SU-DHL-6 (cell line): ENCODE data around the gene GRID2.
"Not testable (repeated sequence)": the region's sequence is repeated elsewhere in the genome, so short reads cannot be mapped to it uniquely, and the experiment has no call there.

ENCODE experiments used
- H2AFZ ChIP-seq: fragments of 200-600 bp; sonication (generic); 2 replicates; pipeline ENCODE4 v1.6.1; 2014; ENCODE audit warnings: low read depth, mild to moderate bottlenecking, moderate library complexity, mixed read lengths, antibody characterized with exemption, low read length; ENCODE audit not compliant: severe bottlenecking
- H3F3A ChIP-seq: fragments of 200-600 bp; shearing (Covaris generic); 2 replicates; pipeline ENCODE4 v1.6.0; 2016; ENCODE audit warnings: antibody characterized with exemption, mild to moderate bottlenecking; ENCODE audit not compliant: insufficient read depth
- H3K27ac ChIP-seq: fragments of 200-600 bp; sonication (generic); 2 replicates; pipeline ENCODE4 v1.5.1; 2016; ENCODE audit warnings: low read depth, mild to moderate bottlenecking, low read length, moderate library complexity, mixed read lengths
- H3K27me3 ChIP-seq: fragments of 200-600 bp; sonication (generic), shearing (Covaris generic); 2 replicates; pipeline ENCODE4 v1.6.0; 2014; ENCODE audit warnings: mild to moderate bottlenecking, low read length
- H3K36me3 ChIP-seq: fragments of 200-600 bp; sonication (generic); 2 replicates; pipeline ENCODE4 v1.6.1; 2014; ENCODE audit warnings: mild to moderate bottlenecking, low read length, mixed read lengths
- H3K4me2 ChIP-seq: fragments of 300-600, 200-600 bp; shearing (Covaris generic), sonication (generic); 2 replicates; pipeline ENCODE4 v1.6.0; 2014; ENCODE audit warnings: low read length, low read depth, mild to moderate bottlenecking; ENCODE audit not compliant: poor library complexity, severe bottlenecking
- H3K4me3 ChIP-seq: fragments of 200-600 bp; sonication (generic); 2 replicates; pipeline ENCODE4 v1.5.1; 2014; ENCODE audit warnings: antibody characterized with exemption, low read length, mild to moderate bottlenecking, mixed read lengths; ENCODE audit not compliant: insufficient read depth, poor library complexity, severe bottlenecking
- H3K79me2 ChIP-seq: fragments of 200-600 bp; sonication (generic); 2 replicates; pipeline ENCODE4 v1.6.1; 2014; ENCODE audit warnings: mild to moderate bottlenecking, low read length, moderate library complexity; ENCODE audit not compliant: insufficient read depth
- H3K9ac ChIP-seq: fragments of 200-600 bp; sonication (generic); 2 replicates; pipeline ENCODE4 v1.7.0; 2014; ENCODE audit warnings: mild to moderate bottlenecking, low read length
- H3K9me2 ChIP-seq: fragments of 200-600 bp; sonication (generic); replicated peaks from 2 replicates; pipeline ENCODE4 v1.6.1; 2014; ENCODE audit warnings: low read length; ENCODE audit not compliant: insufficient read depth
- H3K9me3 ChIP-seq: fragments of 200-600 bp; sonication (generic); 2 replicates; pipeline ENCODE4 v1.6.1; 2014; ENCODE audit warnings: low read length, mixed read lengths; ENCODE audit not compliant: insufficient read depth
- H4K20me1 ChIP-seq: fragments of 200-600 bp; sonication (generic); 2 replicates; pipeline ENCODE4 v1.6.1; 2014; ENCODE audit warnings: low read depth, mild to moderate bottlenecking, antibody characterized with exemption, low read length, moderate library complexity, mixed read lengths
- EZH2phosphoT487 ChIP-seq: fragments of 200-600 bp; sonication (generic), shearing (Covaris generic); conservative IDR thresholded peaks from 2 replicates; pipeline ENCODE4 v1.6.1; 2018; ENCODE audit warnings: mild to moderate bottlenecking, antibody characterized with exemption, low read length, moderate library complexity, mixed read lengths
- TF ChIP-seq, protein P1 (sequence below): fragments of 200-600 bp; sonication (generic); IDR thresholded peaks from one replicate; pipeline ENCODE4 v1.5.1; 2017; ENCODE audit warnings: antibody characterized with exemption, mild to moderate bottlenecking, low read length, moderate library complexity; ENCODE audit not compliant: insufficient read depth, poor library complexity, severe bottlenecking

The GRID2 gene

DNA sequence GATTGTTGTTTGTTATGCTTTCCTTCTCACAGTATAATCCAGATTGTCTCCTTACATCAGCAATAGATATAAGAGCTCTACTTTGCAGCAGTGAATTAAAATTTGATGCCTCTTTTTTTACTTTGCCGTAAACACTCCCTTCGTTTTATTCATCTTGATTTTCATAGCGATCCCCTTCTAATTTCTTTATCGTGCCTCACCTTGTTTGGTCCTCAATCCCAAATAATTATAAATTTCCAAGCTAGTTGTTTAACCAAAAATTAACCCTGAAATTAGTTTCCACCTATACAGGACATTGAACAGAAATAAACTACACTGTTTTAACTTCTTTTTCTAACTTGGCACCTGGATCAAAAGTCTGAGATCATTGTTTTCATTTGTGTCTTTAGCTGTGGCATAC is 35.1 kb upstream of the GRID2 start:
- Histone ChIP-seq H4K20me1 (no peaks in the 10 kb centered on the region), H3K27ac (no peak overlapping the region), H3K27me3 (no peaks in the 10 kb centered on the region), H3K9me3 (no peaks in the 10 kb centered on the region), H3K9ac (no peak overlapping the region), H3K36me3 (no peaks in the 10 kb centered on the region), H3K79me2 (no peaks in the 10 kb centered on the region), H3K4me2 (no peak overlapping the region), H3K9me2 (no peaks in the 10 kb centered on the region), H3K4me3 (no peak overlapping the region), H3F3A (no peaks in the 10 kb centered on the region), H2AFZ (no peak overlapping the region)
- TF ChIP-seq, protein P1, sequence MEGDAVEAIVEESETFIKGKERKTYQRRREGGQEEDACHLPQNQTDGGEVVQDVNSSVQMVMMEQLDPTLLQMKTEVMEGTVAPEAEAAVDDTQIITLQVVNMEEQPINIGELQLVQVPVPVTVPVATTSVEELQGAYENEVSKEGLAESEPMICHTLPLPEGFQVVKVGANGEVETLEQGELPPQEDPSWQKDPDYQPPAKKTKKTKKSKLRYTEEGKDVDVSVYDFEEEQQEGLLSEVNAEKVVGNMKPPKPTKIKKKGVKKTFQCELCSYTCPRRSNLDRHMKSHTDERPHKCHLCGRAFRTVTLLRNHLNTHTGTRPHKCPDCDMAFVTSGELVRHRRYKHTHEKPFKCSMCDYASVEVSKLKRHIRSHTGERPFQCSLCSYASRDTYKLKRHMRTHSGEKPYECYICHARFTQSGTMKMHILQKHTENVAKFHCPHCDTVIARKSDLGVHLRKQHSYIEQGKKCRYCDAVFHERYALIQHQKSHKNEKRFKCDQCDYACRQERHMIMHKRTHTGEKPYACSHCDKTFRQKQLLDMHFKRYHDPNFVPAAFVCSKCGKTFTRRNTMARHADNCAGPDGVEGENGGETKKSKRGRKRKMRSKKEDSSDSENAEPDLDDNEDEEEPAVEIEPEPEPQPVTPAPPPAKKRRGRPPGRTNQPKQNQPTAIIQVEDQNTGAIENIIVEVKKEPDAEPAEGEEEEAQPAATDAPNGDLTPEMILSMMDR, result no peak
- TF ChIP-seq EZH2phosphoT487, result no peak

DNA sequence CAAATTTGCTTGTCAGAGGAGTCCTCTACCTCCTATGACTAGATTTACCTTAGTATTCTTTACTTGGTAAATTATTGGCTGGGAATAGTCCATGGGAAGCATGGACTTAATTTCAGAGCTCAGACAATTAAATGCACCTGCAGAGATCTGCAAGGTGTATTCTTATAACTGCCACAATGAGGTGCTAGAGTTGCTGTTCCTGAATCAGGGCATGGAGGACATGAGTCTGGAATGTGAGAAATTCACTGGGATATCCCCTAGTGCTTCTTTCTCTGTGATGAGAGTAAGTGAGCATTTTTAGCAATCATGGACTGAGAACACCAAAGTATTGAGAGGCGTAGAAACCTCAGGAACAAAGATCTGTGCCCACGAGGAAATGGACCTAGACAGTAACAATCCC is 32.9 kb upstream of the GRID2 start:
- Histone ChIP-seq H3K9me3 (no peaks in the 10 kb centered on the region), H3K9ac (no peak overlapping the region), H3K4me2 (no peak overlapping the region), H3K27ac (no peak overlapping the region), H3F3A (no peaks in the 10 kb centered on the region), H3K27me3 (no peaks in the 10 kb centered on the region), H4K20me1 (no peaks in the 10 kb centered on the region), H3K4me3 (no peak overlapping the region), H3K36me3 (no peaks in the 10 kb centered on the region), H3K79me2 (no peaks in the 10 kb centered on the region), H3K9me2 (no peaks in the 10 kb centered on the region), H2AFZ (no peak overlapping the region)
- TF ChIP-seq, protein P1, result no peak
- TF ChIP-seq EZH2phosphoT487, result no peak

DNA sequence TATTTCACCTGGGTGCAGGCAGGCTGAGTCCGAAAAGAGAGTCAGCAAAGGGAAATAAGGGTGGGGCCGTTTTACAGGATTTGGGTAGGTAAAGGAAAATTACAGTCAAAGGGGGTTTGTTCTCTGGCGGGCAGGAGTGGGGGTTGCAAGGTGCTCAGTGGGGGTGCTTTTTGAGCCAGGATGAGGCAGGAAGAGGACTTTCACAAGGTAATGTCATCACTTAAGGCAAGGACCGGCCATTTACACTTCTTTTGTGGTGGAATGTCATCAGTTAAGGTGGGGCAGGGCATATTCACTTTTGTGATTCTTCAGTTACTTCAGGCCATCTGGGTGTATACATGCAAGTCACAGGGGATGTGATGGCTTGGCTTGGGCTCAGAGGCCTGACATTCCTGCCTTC is 32.2 kb upstream of the GRID2 start:
- H3K9ac ChIP-seq, H3K4me2 ChIP-seq, H3K27ac ChIP-seq, H3K9me2 ChIP-seq, H3F3A ChIP-seq, H4K20me1 ChIP-seq, H3K9me3 ChIP-seq, H3K27me3 ChIP-seq, H3K36me3 ChIP-seq, H2AFZ ChIP-seq, H3K79me2 ChIP-seq, H3K4me3 ChIP-seq: not testable (repeated sequence)

DNA sequence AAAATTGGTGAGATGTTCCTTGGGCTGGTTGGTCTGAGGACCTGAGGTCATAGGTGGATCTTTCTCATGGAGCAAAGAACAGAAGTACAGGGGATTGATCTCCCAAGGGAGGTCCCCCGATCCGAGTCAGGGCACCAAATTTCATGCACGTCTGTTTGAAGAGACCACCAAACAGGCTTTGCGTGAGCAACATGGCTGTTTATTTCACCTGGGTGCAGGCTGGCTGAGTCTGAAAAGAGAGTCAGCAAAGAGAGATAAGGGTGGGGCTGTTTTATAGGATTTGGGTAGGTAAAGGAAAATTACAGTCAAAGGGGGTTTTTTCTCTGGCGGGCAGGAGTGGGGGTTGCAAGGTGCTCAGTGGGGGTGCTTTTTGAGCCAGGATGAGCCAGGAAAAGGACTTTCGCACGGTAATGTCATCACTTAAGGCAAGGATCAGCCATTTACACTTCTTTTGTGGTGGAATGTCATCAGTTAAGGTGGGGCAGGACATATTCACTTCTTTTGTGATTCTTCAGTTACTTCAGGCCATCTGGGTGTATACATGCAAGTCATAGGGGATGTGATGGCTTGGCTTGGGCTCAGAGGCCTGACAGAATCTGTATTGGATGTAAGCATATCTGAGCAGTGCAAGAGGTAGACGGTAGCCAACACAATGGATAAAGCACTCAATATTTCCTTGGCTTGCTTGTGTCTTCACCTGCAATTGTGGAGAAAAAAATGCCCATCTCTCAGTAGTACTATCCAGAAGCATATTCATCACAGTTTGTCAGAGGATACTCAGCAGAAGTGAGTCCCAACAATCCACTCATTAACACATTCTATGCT is 26.5 kb upstream of the GRID2 start:
- not testable (repeated sequence) for H3K9me3 ChIP-seq, H3K27me3 ChIP-seq, H3K79me2 ChIP-seq, H3K9me2 ChIP-seq, H2AFZ ChIP-seq, H3K4me3 ChIP-seq, H3K36me3 ChIP-seq, H4K20me1 ChIP-seq, H3K27ac ChIP-seq, H3F3A ChIP-seq, H3K9ac ChIP-seq, H3K4me2 ChIP-seq
